T-helper 17 cell (primary cell): ENCODE data around the gene METTL18. TPM values are rescaled to one million over a fixed set of nuclear protein-coding genes. Genes with fewer than 3 reads are reported as not detected.
"Not testable (repeated sequence)": the region's sequence is repeated elsewhere in the genome, so short reads cannot be mapped to it uniquely, and the experiment has no call there.

Experiments used
- ATAC-seq: fragments of 150-1000 bp; cut with Tn5 transposase; 2 replicates; pipeline ENCODE4 v1.10.0; 2021; ENCODE audit warnings: mild to moderate bottlenecking, moderate library complexity
- DNase-seq, 3 donors: peaks; one replicate each; pipeline versions ENCODE4 v3.0.0 to v3.0.0-alpha.2; 2020 to 2021
- H3K9me3 ChIP-seq: one replicate; pipeline ENCODE4 v1.7.0; 2013; ENCODE audit warnings: low read length, mild to moderate bottlenecking; ENCODE audit not compliant: control insufficient read depth, poor library complexity, severe bottlenecking
- H3K27ac Mint-ChIP-seq: one replicate; pipeline ENCODE4 v1.8.0; 2022; ENCODE audit warnings: mild to moderate bottlenecking, moderate library complexity, mixed read lengths
- H3K27me3 Mint-ChIP-seq: one replicate; pipeline ENCODE4 v1.8.0; 2022; ENCODE audit warnings: mixed read lengths
- H3K36me3 Mint-ChIP-seq: one replicate; pipeline ENCODE4 v1.8.0; 2022; ENCODE audit warnings: low read depth, mixed read lengths
- H3K4me1 Mint-ChIP-seq: one replicate; pipeline ENCODE4 v1.8.0; 2022; ENCODE audit warnings: mild to moderate bottlenecking, mixed read lengths
- H3K4me3 Mint-ChIP-seq: one replicate; pipeline ENCODE4 v1.8.0; 2022; ENCODE audit warnings: mild to moderate bottlenecking, moderate library complexity, mixed read lengths
- total RNA-seq, 4 donors: library from RNA in 2 of 4; stranded (reverse) in 2 of 4; gene quantifications; one replicate each; pipeline ENCODE4 v1.2.3 and lab custom pipeline; 2022 to 2026

Gene METTL18
- total RNA-seq (1 to 10 TPM; 4.4 to 4.6 TPM), total RNA-seq (lab: John Stamatoyannopoulos, UW) (5.1 to 22.8 reads per million in 2 donors)

GRCh38 chr1:169794530-169795416, at the start of gene METTL18:
METTL18 (minus strand) TSS chr1:169794907; CDS start chr1:169793695, 1,212 bp downstream.
- Mint-ChIP-seq H3K4me3 (peak within 1 kb of the TSS; percentile 99), H3K27ac (peak within 1 kb of the TSS; percentile 93)
- peak; percentile 99 for ATAC-seq

GRCh38 chr1:169838942-169839341, 44.2 kb upstream of the METTL18 start:
- DNase-seq (no peak), ATAC-seq (no peak)
- no peak overlapping the region for H3K27ac Mint-ChIP-seq
- peaks cover 2% of the 10 kb centered on the region for H3K4me1 Mint-ChIP-seq
- no peaks in the 10 kb centered on the region for H3K36me3 Mint-ChIP-seq
- no peaks in the 10 kb centered on the region for H3K27me3 Mint-ChIP-seq
- no peak overlapping the region for H3K4me3 Mint-ChIP-seq
- peaks cover 2% of the 10 kb centered on the region for H3K9me3 ChIP-seq

More at GRCh38 chr1:169794530-169795416, at the start of gene METTL18:
- peak; percentile 74 to 85 (median 83) for DNase-seq
- no peaks in the 10 kb centered on the region for H3K9me3 ChIP-seq
- peaks cover 10% of the 10 kb centered on the region for H3K36me3 Mint-ChIP-seq
- H3K4me1 Mint-ChIP-seq: peaks cover 40% of the 10 kb centered on the region
- H3K27me3 Mint-ChIP-seq: no peaks in the 10 kb centered on the region

- peaks cover 2% of the 10 kb centered on the region for H3K4me1 Mint-ChIP-seq
- H3K4me3 Mint-ChIP-seq: no peak overlapping the region
- H3K36me3 Mint-ChIP-seq: no peaks in the 10 kb centered on the region
- no peaks in the 10 kb centered on the region for H3K27me3 Mint-ChIP-seq
- no peak overlapping the region for H3K27ac Mint-ChIP-seq
- no peak for DNase-seq
- no peak for ATAC-seq
- no peaks in the 10 kb centered on the region for H3K9me3 ChIP-seq
These were observed 41.5 kb upstream of the METTL18 start for GRCh38 chr1:169836198-169836597.

GRCh38 chr1:169835647-169836046, 40.9 kb upstream of the METTL18 start:
- Mint-ChIP-seq H3K36me3 (no peaks in the 10 kb centered on the region), H3K27me3 (no peaks in the 10 kb centered on the region), H3K27ac (no peak overlapping the region), H3K4me1 (peaks cover 2% of the 10 kb centered on the region), H3K4me3 (no peak overlapping the region)
- ATAC-seq (no peak), DNase-seq (no peak)
- no peaks in the 10 kb centered on the region for H3K9me3 ChIP-seq

- no peak for ATAC-seq
- H3K9me3 ChIP-seq: no peaks in the 10 kb centered on the region
- Mint-ChIP-seq H3K36me3 (no peaks in the 10 kb centered on the region), H3K27ac (no peak overlapping the region), H3K4me3 (no peak overlapping the region), H3K27me3 (no peaks in the 10 kb centered on the region), H3K4me1 (peaks cover 2% of the 10 kb centered on the region)
- DNase-seq: no peak
These were observed 40.2 kb upstream of the METTL18 start for GRCh38 chr1:169834869-169835268.

GRCh38 chr1:169833179-169833901, 38.6 kb upstream of the METTL18 start:
- Mint-ChIP-seq H3K27ac (no peak overlapping the region), H3K27me3 (no peaks in the 10 kb centered on the region), H3K4me3 (no peak overlapping the region), H3K4me1 (peaks cover 2% of the 10 kb centered on the region), H3K36me3 (peaks cover 1% of the 10 kb centered on the region)
- DNase-seq: no peak
- H3K9me3 ChIP-seq: no peaks in the 10 kb centered on the region
- ATAC-seq: no peak

- Mint-ChIP-seq H3K4me1 (peaks cover 2% of the 10 kb centered on the region), H3K27me3 (no peaks in the 10 kb centered on the region), H3K27ac (peak overlapping the region; percentile 49), H3K4me3 (no peak overlapping the region), H3K36me3 (peaks cover 4% of the 10 kb centered on the region)
- DNase-seq (no peak), ATAC-seq (no peak)
- H3K9me3 ChIP-seq: no peaks in the 10 kb centered on the region
These were observed 35.0 kb upstream of the METTL18 start for GRCh38 chr1:169829671-169830070.

GRCh38 chr1:169824153-169824552, 29.4 kb upstream of the METTL18 start:
- no peaks in the 10 kb centered on the region for H3K27me3 Mint-ChIP-seq
- no peak overlapping the region for H3K4me3 Mint-ChIP-seq
- H3K27ac Mint-ChIP-seq: no peak overlapping the region
- peaks cover 10% of the 10 kb centered on the region for H3K36me3 Mint-ChIP-seq
- no peaks in the 10 kb centered on the region for H3K9me3 ChIP-seq
- peaks cover 2% of the 10 kb centered on the region for H3K4me1 Mint-ChIP-seq
- no peak for DNase-seq
- ATAC-seq: no peak

GRCh38 chr1:169821500-169821899, 26.8 kb upstream of the METTL18 start:
- Mint-ChIP-seq H3K4me1 (peaks cover 2% of the 10 kb centered on the region), H3K36me3 (peaks cover 7% of the 10 kb centered on the region), H3K27ac (no peak overlapping the region), H3K27me3 (no peaks in the 10 kb centered on the region), H3K4me3 (no peak overlapping the region)
- no peak for ATAC-seq
- H3K9me3 ChIP-seq: no peaks in the 10 kb centered on the region
- no peak for DNase-seq

GRCh38 chr1:169816617-169817016, 21.9 kb upstream of the METTL18 start:
- Mint-ChIP-seq H3K27ac (no peak overlapping the region), H3K27me3 (no peaks in the 10 kb centered on the region), H3K4me3 (no peak overlapping the region), H3K36me3 (peaks cover 2% of the 10 kb centered on the region), H3K4me1 (no peaks in the 10 kb centered on the region)
- H3K9me3 ChIP-seq: no peaks in the 10 kb centered on the region
- no peak for DNase-seq
- ATAC-seq: no peak

- no peak for DNase-seq
- no peak for ATAC-seq
- H3K4me3 Mint-ChIP-seq: no peak overlapping the region
- peaks cover 2% of the 10 kb centered on the region for H3K36me3 Mint-ChIP-seq
- H3K27me3 Mint-ChIP-seq: no peaks in the 10 kb centered on the region
- H3K9me3 ChIP-seq: no peaks in the 10 kb centered on the region
- peaks cover under 1% of the 10 kb centered on the region for H3K4me1 Mint-ChIP-seq
- no peak overlapping the region for H3K27ac Mint-ChIP-seq
These were observed 19.6 kb upstream of the METTL18 start for GRCh38 chr1:169814265-169814664.

- peak overlapping the region; percentile 32 for H3K27ac Mint-ChIP-seq
- H3K27me3 Mint-ChIP-seq: no peaks in the 10 kb centered on the region
- no peaks in the 10 kb centered on the region for H3K9me3 ChIP-seq
- DNase-seq: no peak
- ATAC-seq: no peak
- peaks cover under 1% of the 10 kb centered on the region for H3K36me3 Mint-ChIP-seq
- H3K4me1 Mint-ChIP-seq: peaks cover 3% of the 10 kb centered on the region
- no peak overlapping the region for H3K4me3 Mint-ChIP-seq
These were observed 17.4 kb upstream of the METTL18 start for GRCh38 chr1:169812131-169812530.

GRCh38 chr1:169811418-169812035, 16.8 kb upstream of the METTL18 start:
- H3K9me3 ChIP-seq, H3K4me3 Mint-ChIP-seq, H3K36me3 Mint-ChIP-seq, DNase-seq, H3K27me3 Mint-ChIP-seq, ATAC-seq, H3K4me1 Mint-ChIP-seq: not testable (repeated sequence)
- H3K27ac Mint-ChIP-seq: peak overlapping the region; percentile 32
